GM12872 (cell line): ENCODE data around the gene MFF.

ENCODE experiments used
- CTCF ChIP-seq: IDR thresholded peaks from 3 replicates; pipeline ENCODE4 v1.5.1; 2011; ENCODE audit warnings: low read depth, mild to moderate bottlenecking, low read length, moderate library complexity; ENCODE audit not compliant: insufficient read depth

Gene MFF

GRCh38 chr2:227389661-227390060 is 64.6 kb downstream of the MFF start:
- no peak for TF ChIP-seq CTCF

DNA sequence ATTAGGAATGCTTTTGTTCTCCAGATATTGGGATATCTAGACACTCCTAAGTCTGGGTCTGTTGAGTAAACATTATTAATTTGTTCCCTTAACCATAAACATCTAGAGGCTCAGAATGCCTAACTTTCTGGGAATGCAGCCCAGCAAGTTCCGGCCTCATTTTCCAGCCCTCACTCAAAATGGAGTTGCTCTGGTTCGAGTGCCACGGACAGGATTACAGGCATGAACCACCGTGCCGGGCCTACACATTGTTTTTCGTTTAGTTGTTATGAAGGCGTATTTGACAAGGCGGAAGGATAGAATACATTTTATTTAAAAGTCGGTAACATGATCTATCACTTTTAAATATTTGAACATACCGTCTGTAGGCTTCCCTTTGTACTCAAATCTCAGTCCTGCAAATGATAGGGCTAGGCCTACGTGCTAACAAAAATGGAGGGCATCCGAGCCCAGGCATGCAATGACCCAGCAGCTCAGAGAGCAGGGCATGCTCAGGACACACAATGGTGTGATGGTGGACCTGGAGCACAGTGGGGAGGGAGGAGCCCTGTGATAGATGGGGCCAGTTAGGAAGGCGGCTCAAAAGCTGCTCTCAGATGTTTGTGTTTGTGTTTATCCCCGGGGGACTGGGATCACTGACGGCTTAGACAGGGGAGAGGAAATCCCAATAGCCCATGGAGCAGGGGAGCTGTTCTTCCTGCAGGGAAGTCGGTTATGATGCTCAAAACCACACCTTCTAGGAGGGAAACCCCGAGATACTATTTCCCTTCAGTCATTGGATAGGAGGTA is 65.6 kb downstream of the MFF start:
- no peak for TF ChIP-seq CTCF

DNA sequence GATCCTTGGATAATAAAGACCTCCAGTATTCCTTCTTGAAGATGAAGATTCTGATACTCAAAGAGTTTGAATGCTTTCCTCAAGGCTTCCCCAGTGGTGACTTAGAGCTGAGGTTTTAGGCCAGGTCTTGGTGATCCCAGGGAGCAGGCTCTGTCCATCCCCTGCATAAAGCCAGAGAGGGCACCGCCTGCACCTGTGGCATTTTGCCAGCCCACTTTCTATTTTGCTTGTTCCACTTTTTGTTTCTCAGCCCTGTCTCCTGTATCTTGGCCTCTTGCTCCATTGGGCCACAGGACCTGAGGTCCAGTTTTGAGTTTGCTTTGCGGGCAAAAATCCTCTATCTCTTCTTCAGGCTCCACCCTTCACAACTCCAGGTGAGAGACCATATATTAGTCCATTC is 69.3 kb downstream of the MFF start:
- no peak for TF ChIP-seq CTCF

DNA sequence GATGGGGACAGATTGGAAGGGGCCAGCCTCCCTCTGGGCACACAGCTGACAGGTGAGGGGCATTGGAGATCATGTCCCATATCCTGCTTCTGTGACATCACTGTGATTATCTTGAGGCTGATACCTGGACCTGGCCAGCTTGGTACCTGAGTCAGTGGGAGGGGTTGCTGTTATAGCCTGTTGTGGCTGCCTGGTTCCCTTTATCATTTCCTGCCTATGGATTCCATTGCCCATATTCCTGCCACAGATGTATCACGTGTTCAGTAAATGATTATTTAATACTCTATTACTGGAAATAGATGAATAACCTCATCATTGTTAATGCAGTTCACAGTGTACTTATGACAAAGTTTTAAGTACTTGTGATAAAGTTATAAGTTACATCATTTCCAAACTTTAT is 70.5 kb downstream of the MFF start:
- no peak for TF ChIP-seq CTCF

DNA sequence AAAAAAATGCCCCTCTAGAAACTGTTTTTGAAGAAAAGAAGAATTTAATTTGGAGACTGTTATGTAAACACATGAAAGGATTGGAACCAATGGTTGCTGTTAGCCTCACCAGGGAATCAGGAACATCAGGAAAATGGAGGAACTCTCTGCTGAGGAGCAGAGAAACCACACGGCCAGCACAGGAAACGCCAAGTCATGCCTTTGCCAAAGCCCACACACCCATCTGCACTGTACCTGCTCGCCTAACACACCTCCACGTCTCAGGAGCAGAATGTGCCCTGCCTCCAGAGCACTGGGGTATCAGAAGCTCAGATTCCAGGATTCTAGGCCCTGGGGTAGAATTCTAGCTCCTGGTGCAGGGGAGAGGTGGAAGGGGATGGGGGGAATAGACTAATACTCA is 72.5 kb downstream of the MFF start:
- no peak for TF ChIP-seq CTCF

GRCh38 chr2:227398684-227399670 is 73.9 kb downstream of the MFF start:
- no peak for TF ChIP-seq CTCF

- no peak for TF ChIP-seq CTCF
Observed at GRCh38 chr2:227401550-227401949, 76.5 kb downstream of the MFF start.
